22Rv1 (cell line): ENCODE measurements around the gene C8A.

Source experiments
- ZFX ChIP-seq: fragments of 450-650 bp; IDR thresholded peaks from 2 replicates; pipeline ENCODE4 v1.6.1; 2017; ENCODE audit warnings: antibody characterized with exemption, borderline replicate concordance
- TF ChIP-seq, protein P1 (sequence below): fragments of 450-650 bp; IDR thresholded peaks from 2 replicates; pipeline ENCODE4 v1.5.1; 2017; ENCODE audit warnings: mild to moderate bottlenecking

DNA sequence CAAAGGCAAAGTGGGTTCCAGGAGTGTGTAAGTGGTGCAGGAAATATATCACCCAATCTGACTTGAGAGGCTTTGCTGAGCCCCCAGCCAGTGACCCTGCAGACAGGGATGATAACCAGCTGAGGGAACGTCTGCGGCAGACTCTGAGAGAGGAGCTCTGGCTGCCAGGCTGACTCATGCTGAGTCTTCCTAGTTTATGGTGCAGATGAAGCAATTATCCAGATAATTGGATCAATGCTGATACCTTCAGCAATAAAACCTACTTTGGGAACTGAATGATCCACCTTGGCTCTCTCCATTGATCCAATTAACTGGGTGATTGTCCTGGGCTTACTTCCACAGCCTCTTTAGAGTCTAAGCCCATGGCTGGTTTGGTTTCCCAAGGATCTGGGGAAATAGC is 103.9 kb downstream of the C8A start:
- TF ChIP-seq, protein P1, sequence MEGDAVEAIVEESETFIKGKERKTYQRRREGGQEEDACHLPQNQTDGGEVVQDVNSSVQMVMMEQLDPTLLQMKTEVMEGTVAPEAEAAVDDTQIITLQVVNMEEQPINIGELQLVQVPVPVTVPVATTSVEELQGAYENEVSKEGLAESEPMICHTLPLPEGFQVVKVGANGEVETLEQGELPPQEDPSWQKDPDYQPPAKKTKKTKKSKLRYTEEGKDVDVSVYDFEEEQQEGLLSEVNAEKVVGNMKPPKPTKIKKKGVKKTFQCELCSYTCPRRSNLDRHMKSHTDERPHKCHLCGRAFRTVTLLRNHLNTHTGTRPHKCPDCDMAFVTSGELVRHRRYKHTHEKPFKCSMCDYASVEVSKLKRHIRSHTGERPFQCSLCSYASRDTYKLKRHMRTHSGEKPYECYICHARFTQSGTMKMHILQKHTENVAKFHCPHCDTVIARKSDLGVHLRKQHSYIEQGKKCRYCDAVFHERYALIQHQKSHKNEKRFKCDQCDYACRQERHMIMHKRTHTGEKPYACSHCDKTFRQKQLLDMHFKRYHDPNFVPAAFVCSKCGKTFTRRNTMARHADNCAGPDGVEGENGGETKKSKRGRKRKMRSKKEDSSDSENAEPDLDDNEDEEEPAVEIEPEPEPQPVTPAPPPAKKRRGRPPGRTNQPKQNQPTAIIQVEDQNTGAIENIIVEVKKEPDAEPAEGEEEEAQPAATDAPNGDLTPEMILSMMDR = no peak
- TF ChIP-seq ZFX = no peak
